ENCODE measurements around the gene KLHDC3. TPM values are rescaled to one million over a fixed set of nuclear protein-coding genes. Genes with fewer than 3 reads are reported as not detected.

The KLHDC3 gene
- total and polyA plus RNA-seq, 9 of the 15 experiments (the other 6 are each of a cell fraction or from before 2014, with no cell fraction given) = 4.5 to 171 (median 107) TPM

DNA sequence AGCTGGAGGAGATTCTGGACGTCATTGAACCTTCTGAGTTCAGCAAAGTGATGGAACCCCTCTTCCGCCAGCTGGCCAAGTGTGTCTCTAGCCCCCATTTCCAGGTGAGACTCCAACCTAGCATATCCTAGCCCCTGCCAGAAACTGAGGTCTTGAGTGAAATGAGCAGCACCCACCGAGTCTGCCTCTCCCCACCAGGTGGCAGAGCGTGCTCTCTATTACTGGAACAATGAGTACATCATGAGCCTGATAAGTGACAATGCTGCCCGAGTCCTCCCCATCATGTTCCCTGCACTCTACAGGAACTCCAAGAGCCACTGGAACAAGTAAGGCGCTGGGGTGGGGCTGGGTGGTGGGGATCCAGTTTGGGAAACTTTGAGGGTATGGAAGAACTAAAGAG lies 4.9 kb upstream of the KLHDC3 start (continued):
- TF ChIP-seq, protein P1, sequence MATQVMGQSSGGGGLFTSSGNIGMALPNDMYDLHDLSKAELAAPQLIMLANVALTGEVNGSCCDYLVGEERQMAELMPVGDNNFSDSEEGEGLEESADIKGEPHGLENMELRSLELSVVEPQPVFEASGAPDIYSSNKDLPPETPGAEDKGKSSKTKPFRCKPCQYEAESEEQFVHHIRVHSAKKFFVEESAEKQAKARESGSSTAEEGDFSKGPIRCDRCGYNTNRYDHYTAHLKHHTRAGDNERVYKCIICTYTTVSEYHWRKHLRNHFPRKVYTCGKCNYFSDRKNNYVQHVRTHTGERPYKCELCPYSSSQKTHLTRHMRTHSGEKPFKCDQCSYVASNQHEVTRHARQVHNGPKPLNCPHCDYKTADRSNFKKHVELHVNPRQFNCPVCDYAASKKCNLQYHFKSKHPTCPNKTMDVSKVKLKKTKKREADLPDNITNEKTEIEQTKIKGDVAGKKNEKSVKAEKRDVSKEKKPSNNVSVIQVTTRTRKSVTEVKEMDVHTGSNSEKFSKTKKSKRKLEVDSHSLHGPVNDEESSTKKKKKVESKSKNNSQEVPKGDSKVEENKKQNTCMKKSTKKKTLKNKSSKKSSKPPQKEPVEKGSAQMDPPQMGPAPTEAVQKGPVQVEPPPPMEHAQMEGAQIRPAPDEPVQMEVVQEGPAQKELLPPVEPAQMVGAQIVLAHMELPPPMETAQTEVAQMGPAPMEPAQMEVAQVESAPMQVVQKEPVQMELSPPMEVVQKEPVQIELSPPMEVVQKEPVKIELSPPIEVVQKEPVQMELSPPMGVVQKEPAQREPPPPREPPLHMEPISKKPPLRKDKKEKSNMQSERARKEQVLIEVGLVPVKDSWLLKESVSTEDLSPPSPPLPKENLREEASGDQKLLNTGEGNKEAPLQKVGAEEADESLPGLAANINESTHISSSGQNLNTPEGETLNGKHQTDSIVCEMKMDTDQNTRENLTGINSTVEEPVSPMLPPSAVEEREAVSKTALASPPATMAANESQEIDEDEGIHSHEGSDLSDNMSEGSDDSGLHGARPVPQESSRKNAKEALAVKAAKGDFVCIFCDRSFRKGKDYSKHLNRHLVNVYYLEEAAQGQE (IDR thresholded peaks at IDR 0.05; ENCODE audit: borderline replicate concordance) = peak; percentile 68
- TF ChIP-seq, protein P1 (CRISPR knock-in tag; IDR thresholded peaks at IDR 0.05; ENCODE audit: low read depth) = no peak
- TF ChIP-seq RBM17 (IDR thresholded peaks at IDR 0.05; ENCODE audit: borderline replicate concordance, low read depth, low read length) (no peak), HNRNPUL1 (IDR thresholded peaks at IDR 0.05; ENCODE audit: low read length) (no peak), XRCC5 (IDR thresholded peaks at IDR 0.05; ENCODE audit: low read depth, low read length) (0 out of 2 replicates have a peak, but pooled peaks have one; percentile 37), ATF7 (IDR thresholded peaks at IDR 0.05) (no peak), POU5F1 (IDR thresholded peaks at IDR 0.05; ENCODE audit: borderline replicate concordance, low read depth, low read length, partially characterized antibody) (no peak), CREM (IDR thresholded peaks at IDR 0.05; ENCODE audit: low read depth) (0 out of 2 replicates have a peak, but pooled peaks have one; percentile 8), ZNF780A (CRISPR knock-in tag; IDR thresholded peaks at IDR 0.05) (no peak)
- TF ChIP-seq, protein P2, sequence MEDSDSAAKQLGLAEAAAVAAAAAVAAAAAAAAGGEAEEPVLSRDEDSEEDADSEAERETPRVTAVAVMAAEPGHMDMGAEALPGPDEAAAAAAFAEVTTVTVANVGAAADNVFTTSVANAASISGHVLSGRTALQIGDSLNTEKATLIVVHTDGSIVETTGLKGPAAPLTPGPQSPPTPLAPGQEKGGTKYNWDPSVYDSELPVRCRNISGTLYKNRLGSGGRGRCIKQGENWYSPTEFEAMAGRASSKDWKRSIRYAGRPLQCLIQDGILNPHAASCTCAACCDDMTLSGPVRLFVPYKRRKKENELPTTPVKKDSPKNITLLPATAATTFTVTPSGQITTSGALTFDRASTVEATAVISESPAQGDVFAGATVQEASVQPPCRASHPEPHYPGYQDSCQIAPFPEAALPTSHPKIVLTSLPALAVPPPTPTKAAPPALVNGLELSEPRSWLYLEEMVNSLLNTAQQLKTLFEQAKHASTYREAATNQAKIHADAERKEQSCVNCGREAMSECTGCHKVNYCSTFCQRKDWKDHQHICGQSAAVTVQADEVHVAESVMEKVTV (CRISPR knock-in tag; IDR thresholded peaks at IDR 0.05) = peak; percentile 58
- TF ChIP-seq, protein P3, sequence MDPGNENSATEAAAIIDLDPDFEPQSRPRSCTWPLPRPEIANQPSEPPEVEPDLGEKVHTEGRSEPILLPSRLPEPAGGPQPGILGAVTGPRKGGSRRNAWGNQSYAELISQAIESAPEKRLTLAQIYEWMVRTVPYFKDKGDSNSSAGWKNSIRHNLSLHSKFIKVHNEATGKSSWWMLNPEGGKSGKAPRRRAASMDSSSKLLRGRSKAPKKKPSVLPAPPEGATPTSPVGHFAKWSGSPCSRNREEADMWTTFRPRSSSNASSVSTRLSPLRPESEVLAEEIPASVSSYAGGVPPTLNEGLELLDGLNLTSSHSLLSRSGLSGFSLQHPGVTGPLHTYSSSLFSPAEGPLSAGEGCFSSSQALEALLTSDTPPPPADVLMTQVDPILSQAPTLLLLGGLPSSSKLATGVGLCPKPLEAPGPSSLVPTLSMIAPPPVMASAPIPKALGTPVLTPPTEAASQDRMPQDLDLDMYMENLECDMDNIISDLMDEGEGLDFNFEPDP (CRISPR knock-in tag; IDR thresholded peaks at IDR 0.05) = no peak
- TF ChIP-seq, protein P4, sequence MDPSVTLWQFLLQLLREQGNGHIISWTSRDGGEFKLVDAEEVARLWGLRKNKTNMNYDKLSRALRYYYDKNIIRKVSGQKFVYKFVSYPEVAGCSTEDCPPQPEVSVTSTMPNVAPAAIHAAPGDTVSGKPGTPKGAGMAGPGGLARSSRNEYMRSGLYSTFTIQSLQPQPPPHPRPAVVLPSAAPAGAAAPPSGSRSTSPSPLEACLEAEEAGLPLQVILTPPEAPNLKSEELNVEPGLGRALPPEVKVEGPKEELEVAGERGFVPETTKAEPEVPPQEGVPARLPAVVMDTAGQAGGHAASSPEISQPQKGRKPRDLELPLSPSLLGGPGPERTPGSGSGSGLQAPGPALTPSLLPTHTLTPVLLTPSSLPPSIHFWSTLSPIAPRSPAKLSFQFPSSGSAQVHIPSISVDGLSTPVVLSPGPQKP (CRISPR knock-in tag; IDR thresholded peaks at IDR 0.05) = no peak
- TF ChIP-seq, protein P5, sequence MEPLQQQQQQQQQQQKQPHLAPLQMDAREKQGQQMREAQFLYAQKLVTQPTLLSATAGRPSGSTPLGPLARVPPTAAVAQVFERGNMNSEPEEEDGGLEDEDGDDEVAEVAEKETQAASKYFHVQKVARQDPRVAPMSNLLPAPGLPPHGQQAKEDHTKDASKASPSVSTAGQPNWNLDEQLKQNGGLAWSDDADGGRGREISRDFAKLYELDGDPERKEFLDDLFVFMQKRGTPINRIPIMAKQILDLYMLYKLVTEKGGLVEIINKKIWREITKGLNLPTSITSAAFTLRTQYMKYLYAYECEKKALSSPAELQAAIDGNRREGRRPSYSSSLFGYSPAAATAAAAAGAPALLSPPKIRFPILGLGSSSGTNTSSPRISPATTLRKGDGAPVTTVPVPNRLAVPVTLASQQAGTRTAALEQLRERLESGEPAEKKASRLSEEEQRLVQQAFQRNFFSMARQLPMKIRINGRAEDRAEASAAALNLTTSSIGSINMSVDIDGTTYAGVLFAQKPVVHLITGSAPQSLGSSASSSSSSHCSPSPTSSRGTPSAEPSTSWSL (CRISPR knock-in tag; IDR thresholded peaks at IDR 0.05; ENCODE audit: borderline replicate concordance) = no peak
